Urinary bladder (tissue), 4 donors: ENCODE data around the gene CCDC9B. TPM values are rescaled to one million over a fixed set of nuclear protein-coding genes. Genes with fewer than 3 reads are reported as not detected.

ENCODE experiments used
- DNase-seq: peaks from one replicate; pipeline ENCODE4 v3.0.0-alpha.2; 2015; ENCODE audit errors: extremely low spot score
- H3K27ac ChIP-seq: one replicate; pipeline ENCODE4 v1.5.1; 2013; ENCODE audit warnings: low read depth, mild to moderate bottlenecking, moderate library complexity
- H3K36me3 ChIP-seq: one replicate; pipeline ENCODE4 v1.6.1; 2013; ENCODE audit warnings: mild to moderate bottlenecking, moderate library complexity; ENCODE audit not compliant: insufficient read depth
- H3K4me1 ChIP-seq: one replicate; pipeline ENCODE4 v1.6.1; 2013; ENCODE audit warnings: mild to moderate bottlenecking, moderate library complexity; ENCODE audit not compliant: insufficient read depth
- H3K4me3 ChIP-seq: one replicate; pipeline ENCODE4 v1.5.1; 2013; ENCODE audit warnings: low read depth, low read length
- WGBS: extraction: QIAGEN DNeasy Blood & Tissue Kit; methylation state at CpG from one replicate; pipeline ENCODE4 v1.1.7; 2013; 5-methylcytosine and 5-hydroxymethylcytosine counted together
- polyA plus RNA-seq: library from polyadenylated mRNA; stranded (reverse); fragments of 200-250 nt; gene quantifications from one replicate; pipeline ENCODE4 v1.2.3, GENCODE V29; 2013
- total RNA-seq: library from RNA; depleted of rRNA; stranded (reverse); fragments of >200 nt; gene quantifications from one replicate; pipeline ENCODE4 v1.2.3, GENCODE V29; 2014
- donor health status: healthy with polysubstance abuse.
- donor health status: healthy.

Gene CCDC9B
- total and polyA plus RNA-seq, 2 donors = 10.0 to 42.2 TPM

DNA sequence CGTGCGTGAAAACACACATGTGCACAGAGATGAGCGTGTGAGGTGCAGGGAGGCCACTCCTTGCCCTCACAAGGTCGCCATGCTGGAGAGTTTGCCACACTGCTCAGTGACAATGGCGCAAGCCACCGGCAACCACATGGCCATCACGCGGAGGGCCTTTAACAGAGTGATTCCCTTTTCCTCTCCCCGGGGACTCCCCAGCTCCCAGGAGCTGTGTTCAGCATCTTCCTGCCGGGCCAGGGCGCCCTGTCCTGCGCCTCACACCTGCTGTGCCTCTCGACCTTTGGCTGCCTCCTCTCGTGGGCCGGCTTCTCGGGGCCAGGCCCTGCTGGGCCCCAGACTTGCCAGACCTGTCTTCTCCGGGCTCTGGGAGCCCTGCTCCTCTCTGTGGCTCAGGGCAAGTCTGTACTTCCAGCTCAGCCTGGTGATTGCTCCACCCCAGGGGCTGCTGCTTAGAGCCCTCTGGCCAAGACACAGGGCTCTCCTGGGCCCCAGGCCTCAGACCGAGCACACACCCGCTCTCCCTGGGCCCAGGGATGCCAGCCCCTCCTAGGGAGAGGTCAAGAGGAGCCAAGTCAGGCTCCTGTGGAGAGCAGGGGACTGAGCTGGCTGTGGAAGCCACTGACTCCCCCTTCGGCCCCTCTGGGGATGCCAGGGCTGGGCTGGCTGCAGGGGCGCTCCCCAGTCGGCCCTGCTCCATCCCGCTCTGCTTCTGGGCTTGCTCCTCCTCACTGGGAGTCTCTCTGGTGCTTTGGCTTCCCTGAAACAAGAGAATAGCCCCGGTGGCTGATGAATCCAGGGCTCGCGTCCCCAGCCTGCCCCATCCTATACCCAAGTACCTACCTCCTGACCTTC, 5.6 kb downstream of the CCDC9B start:
- H3K36me3 ChIP-seq = peaks cover 2% of the 10 kb centered on the region
- no peak overlapping the region for H3K4me3 ChIP-seq
- WGBS = 82% methylated on average over 26 of the region's 26 CpGs
- H3K27ac ChIP-seq = no peak overlapping the region
- peaks cover 3% of the 10 kb centered on the region for H3K4me1 ChIP-seq
- DNase-seq = no peak

DNA sequence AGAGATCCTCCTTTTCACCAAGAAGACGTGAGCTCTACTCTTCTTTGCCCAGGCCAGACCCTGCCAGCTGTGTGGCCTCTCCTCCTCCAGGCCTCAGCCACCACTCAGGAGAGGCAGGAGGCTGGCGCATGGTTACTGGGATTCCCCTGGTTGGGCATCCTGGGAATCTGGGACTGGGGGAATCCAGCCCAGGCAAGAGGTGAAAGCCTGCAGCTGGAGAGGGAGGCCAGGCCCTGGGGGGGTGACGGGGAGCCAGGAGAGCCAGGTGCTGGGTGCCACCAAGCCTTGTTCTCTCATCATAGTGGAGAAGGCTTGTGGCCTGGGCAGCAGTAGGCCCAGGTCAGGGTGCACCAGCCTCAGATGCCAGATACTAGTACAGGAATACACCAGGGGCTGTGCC, 6.2 kb downstream of the CCDC9B start:
- no peak overlapping the region for H3K27ac ChIP-seq
- peaks cover 2% of the 10 kb centered on the region for H3K36me3 ChIP-seq
- H3K4me1 ChIP-seq = peaks cover 3% of the 10 kb centered on the region
- WGBS = 79% methylated on average over 3 of the region's 3 CpGs
- no peak for DNase-seq
- no peak overlapping the region for H3K4me3 ChIP-seq

GRCh38 chr15:40333922-40334492, 6.7 kb downstream of the CCDC9B start:
- WGBS = 12% methylated on average over 12 of the region's 12 CpGs
- DNase-seq = no peak
- Histone ChIP-seq H3K27ac (peak overlapping the region; percentile 71), H3K4me1 (peaks cover 3% of the 10 kb centered on the region), H3K36me3 (peaks cover 2% of the 10 kb centered on the region), H3K4me3 (no peak overlapping the region)

- no peak overlapping the region for H3K4me3 ChIP-seq
- no peak for DNase-seq
- no peaks in the 10 kb centered on the region for H3K36me3 ChIP-seq
- 84% methylated on average over 8 of the region's 8 CpGs for WGBS
- no peak overlapping the region for H3K27ac ChIP-seq
- no peaks in the 10 kb centered on the region for H3K4me1 ChIP-seq
Measured at GRCh38 chr15:40332113-40332781, 8.5 kb downstream of the CCDC9B start.

DNA sequence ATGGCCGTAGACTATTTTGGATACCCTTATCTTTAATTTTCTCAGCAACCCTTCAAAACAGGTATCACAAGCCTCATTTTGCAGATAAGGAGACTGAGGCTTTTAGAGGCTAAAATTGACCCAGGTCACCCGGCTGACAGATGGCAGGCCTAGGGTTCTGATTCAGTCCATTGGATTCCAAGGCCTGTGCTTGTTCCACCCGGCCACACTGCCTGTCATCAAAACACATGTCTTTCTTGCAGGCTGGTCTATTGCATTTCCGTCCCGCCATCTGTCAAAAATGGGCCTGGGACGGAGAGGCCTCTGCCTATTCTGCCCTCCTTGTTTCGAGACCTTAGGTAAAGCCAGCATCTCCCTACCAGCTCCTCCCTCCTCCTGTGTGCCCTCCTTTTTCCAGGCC, 9.1 kb downstream of the CCDC9B start:
- Histone ChIP-seq H3K36me3 (no peaks in the 10 kb centered on the region), H3K4me3 (no peak overlapping the region), H3K27ac (no peak overlapping the region), H3K4me1 (no peaks in the 10 kb centered on the region)
- DNase-seq = no peak
- 95% methylated on average over 7 of the region's 7 CpGs for WGBS

DNA sequence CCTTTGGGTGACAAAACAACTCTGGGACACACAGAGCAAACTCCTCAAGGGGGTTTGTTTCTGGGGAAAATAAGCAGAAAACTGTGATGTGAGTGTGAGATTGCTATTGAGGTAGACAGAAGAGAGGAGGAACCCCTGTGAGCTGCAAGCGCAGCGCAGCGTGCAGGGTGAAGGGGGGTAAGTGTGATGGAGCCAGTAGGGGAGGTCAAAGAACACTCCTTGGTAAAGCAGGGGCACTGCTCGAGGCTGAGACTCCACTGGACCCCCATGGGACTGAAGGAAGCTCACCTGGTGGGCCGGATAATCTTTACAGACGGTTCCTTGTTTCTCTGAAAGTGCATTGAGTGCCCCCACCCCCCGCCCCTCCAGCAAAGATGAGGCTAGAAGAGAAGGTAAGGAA, 9.7 kb downstream of the CCDC9B start:
- H3K4me1 ChIP-seq = peaks cover under 1% of the 10 kb centered on the region
- 95% methylated on average over 7 of the region's 7 CpGs for WGBS

GRCh38 chr15:40330368-40330836, 10.3 kb downstream of the CCDC9B start:
- Histone ChIP-seq H3K4me1 (peaks cover 2% of the 10 kb centered on the region), H3K36me3 (no peaks in the 10 kb centered on the region), H3K27ac (no peak overlapping the region), H3K4me3 (no peak overlapping the region)
- WGBS = 44% methylated on average over 5 of the region's 5 CpGs
- DNase-seq = no peak

More for the DNA sequence above, 9.7 kb downstream of the CCDC9B start:
- no peak for DNase-seq
- H3K4me3 ChIP-seq = no peak overlapping the region
- no peaks in the 10 kb centered on the region for H3K36me3 ChIP-seq
- H3K27ac ChIP-seq = no peak overlapping the region

DNA sequence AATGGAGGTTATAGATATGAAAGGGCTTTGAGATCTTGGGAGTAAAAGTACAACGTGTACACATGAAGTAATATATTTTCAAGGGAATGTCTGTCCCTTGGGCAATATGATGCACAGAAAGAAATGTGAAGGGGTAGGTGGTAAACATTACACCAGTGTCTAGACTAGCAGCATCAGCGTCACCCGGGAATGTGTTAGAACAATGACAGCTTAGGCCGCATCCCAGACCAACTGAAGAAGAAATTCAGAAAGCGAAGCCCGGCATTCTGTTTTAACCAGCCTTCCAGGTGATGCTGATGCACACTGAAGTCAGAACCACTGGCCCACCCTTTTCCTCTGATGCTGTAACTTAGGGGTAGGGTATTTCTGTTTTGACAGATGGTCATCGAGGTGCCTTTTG, 10.9 kb downstream of the CCDC9B start:
- Histone ChIP-seq H3K4me3 (no peak overlapping the region), H3K4me1 (peaks cover 2% of the 10 kb centered on the region), H3K36me3 (no peaks in the 10 kb centered on the region), H3K27ac (no peak overlapping the region)
- 83% methylated on average over 7 of the region's 7 CpGs for WGBS
- no peak for DNase-seq

GRCh38 chr15:40328751-40329150, 12.0 kb downstream of the CCDC9B start:
- Histone ChIP-seq H3K4me3 (no peak overlapping the region), H3K36me3 (no peaks in the 10 kb centered on the region), H3K27ac (no peak overlapping the region), H3K4me1 (peaks cover 4% of the 10 kb centered on the region)
- 69% methylated on average over 5 of the region's 5 CpGs for WGBS
- DNase-seq = no peak

DNA sequence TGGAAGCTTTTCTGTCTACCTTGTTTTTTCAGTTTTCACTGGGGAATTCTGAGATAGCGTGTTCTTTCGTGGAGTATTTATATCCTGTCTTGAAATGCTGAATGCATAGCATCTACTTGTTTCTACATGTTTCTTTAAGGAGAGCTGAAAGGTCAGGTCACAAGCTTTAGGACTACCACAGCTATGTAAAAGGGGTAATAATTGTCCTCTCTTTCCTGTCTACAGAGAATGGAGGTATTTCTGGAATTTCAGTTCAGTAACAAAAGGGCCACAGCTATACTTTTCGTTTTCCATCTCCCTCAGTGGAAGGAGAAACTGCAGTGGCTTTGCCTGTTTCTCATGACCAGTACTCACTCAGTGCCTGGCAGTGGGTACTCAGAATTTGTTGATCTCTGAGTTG, 12.6 kb downstream of the CCDC9B start:
- H3K36me3 ChIP-seq = no peaks in the 10 kb centered on the region
- no peak overlapping the region for H3K27ac ChIP-seq
- DNase-seq = no peak
- 47% methylated on average over 3 of the region's 3 CpGs for WGBS
- H3K4me1 ChIP-seq = peaks cover 4% of the 10 kb centered on the region
- H3K4me3 ChIP-seq = no peak overlapping the region

DNA sequence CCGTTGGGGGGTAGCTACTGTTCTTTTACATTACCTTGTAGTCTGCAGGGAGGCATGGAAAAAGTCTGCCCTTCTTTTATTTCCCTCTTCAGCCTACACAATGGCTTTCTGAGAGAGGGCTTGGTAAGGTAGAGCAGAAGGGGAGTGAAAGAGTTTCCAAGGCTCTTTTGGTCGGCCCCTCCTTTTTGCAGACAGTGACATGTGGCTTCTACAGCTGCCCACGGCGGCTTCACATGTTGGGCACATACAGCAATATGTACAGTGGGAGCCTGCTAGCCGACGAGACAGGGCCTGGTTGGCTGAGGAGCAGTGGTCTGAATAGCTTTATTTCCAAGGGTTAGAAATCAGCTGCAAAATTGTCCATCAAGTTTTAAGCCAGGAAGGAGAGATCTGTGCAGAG, 13.3 kb downstream of the CCDC9B start:
- Histone ChIP-seq H3K36me3 (no peaks in the 10 kb centered on the region), H3K4me1 (peaks cover 4% of the 10 kb centered on the region), H3K4me3 (no peak overlapping the region), H3K27ac (no peak overlapping the region)
- DNase-seq = no peak
- 50% methylated on average over 6 of the region's 6 CpGs for WGBS

- 88% methylated on average over 2 of the region's 2 CpGs for WGBS
- peaks cover 4% of the 10 kb centered on the region for H3K4me1 ChIP-seq
Measured at GRCh38 chr15:40325700-40326099, 15.0 kb downstream of the CCDC9B start.

GRCh38 chr15:40325188-40325587, 15.6 kb downstream of the CCDC9B start:
- Histone ChIP-seq H3K4me1 (peaks cover 4% of the 10 kb centered on the region), H3K4me3 (peak overlapping the region; percentile 85), H3K27ac (no peak overlapping the region), H3K36me3 (no peaks in the 10 kb centered on the region)
- DNase-seq = no peak
- WGBS = 68% methylated on average over 2 of the region's 2 CpGs

More at GRCh38 chr15:40325700-40326099, 15.0 kb downstream of the CCDC9B start:
- H3K4me3 ChIP-seq = no peak overlapping the region
- no peak overlapping the region for H3K27ac ChIP-seq
- H3K36me3 ChIP-seq = no peaks in the 10 kb centered on the region
- DNase-seq = no peak
